RWPE2 (cell line): ENCODE results near the gene ZNF362.

Source experiments
- ATAC-seq: fragments of 200-7000 bp; cut with Tn5 transposase; 3 replicates; pipeline ENCODE4 v1.9.1; 2021; ENCODE audit warnings: low read depth
- DNase-seq: peaks from one replicate; pipeline ENCODE4 v3.0.0-alpha.2; 2020; ENCODE audit warnings: low spot score
- H3K27ac ChIP-seq: fragments of 450-650 bp; 2 replicates; pipeline ENCODE4 v1.5.1; 2017; ENCODE audit warnings: mild to moderate bottlenecking; ENCODE audit not compliant: poor library complexity, severe bottlenecking
- H3K27me3 ChIP-seq: fragments of 250-450 bp; sonication (Bioruptor Pico); 2 replicates; pipeline ENCODE4 v1.5.1; 2021; ENCODE audit warnings: mild to moderate bottlenecking, moderate library complexity; ENCODE audit not compliant: insufficient read depth, poor library complexity, severe bottlenecking
- H3K36me3 ChIP-seq: fragments of 250-450 bp; sonication (Bioruptor Pico); 2 replicates; pipeline ENCODE4 v1.5.1; 2020; ENCODE audit warnings: low read depth, mild to moderate bottlenecking, moderate library complexity
- H3K4me1 ChIP-seq: fragments of 250-450 bp; sonication (Bioruptor Pico); 2 replicates; pipeline ENCODE4 v1.5.1; 2021; ENCODE audit warnings: mild to moderate bottlenecking, moderate library complexity; ENCODE audit not compliant: insufficient read depth, poor library complexity, severe bottlenecking
- H3K4me3 ChIP-seq: fragments of 250-450 bp; sonication (Bioruptor Pico); 2 replicates; pipeline ENCODE4 v1.5.1; 2021; ENCODE audit warnings: mild to moderate bottlenecking, moderate library complexity; ENCODE audit not compliant: severe bottlenecking
- H3K9me3 ChIP-seq: fragments of 250-450 bp; sonication (Bioruptor Pico); 2 replicates; pipeline ENCODE4 v1.5.1; 2021; ENCODE audit warnings: mild to moderate bottlenecking, moderate library complexity; ENCODE audit not compliant: severe bottlenecking
- CTCF ChIP-seq: fragments of 450-650 bp; IDR thresholded peaks from one replicate; pipeline ENCODE4 v1.5.1; 2017; ENCODE audit warnings: mild to moderate bottlenecking, moderate library complexity; ENCODE audit not compliant: poor library complexity, severe bottlenecking

ZNF362 gene

GRCh38 chr1:33346927-33347649, 90.8 kb downstream of the ZNF362 start:
- peaks cover 43% of the 10 kb centered on the region for H3K4me1 ChIP-seq
- no peak for TF ChIP-seq CTCF
- no peaks in the 10 kb centered on the region for H3K27me3 ChIP-seq
- H3K9me3 ChIP-seq = no peaks in the 10 kb centered on the region
- no peak for DNase-seq
- peak; percentile 62 for ATAC-seq
- H3K4me3 ChIP-seq = peak overlapping the region; percentile 97
- H3K27ac ChIP-seq = peak overlapping the region; percentile 99
- H3K36me3 ChIP-seq = peaks cover 65% of the 10 kb centered on the region

GRCh38 chr1:33347650-33347992, 91.3 kb downstream of the ZNF362 start:
- no peaks in the 10 kb centered on the region for H3K27me3 ChIP-seq
- H3K4me3 ChIP-seq = peak overlapping the region; percentile 97
- H3K36me3 ChIP-seq = peaks cover 59% of the 10 kb centered on the region
- no peak for TF ChIP-seq CTCF
- H3K9me3 ChIP-seq = no peaks in the 10 kb centered on the region
- peak overlapping the region; percentile 99 for H3K27ac ChIP-seq
- ATAC-seq = no peak
- H3K4me1 ChIP-seq = peaks cover 38% of the 10 kb centered on the region
- DNase-seq = no peak

GRCh38 chr1:33348194-33348593, 91.9 kb downstream of the ZNF362 start:
- Histone ChIP-seq H3K27me3 (no peaks in the 10 kb centered on the region), H3K36me3 (peaks cover 55% of the 10 kb centered on the region), H3K27ac (peak overlapping the region; percentile 99), H3K4me1 (peaks cover 33% of the 10 kb centered on the region), H3K4me3 (peak overlapping the region; percentile 97), H3K9me3 (no peaks in the 10 kb centered on the region)
- no peak; the same call in 2 of the 3 replicates for ATAC-seq
- DNase-seq = no peak
- no peak for TF ChIP-seq CTCF

- H3K36me3 ChIP-seq = peaks cover 50% of the 10 kb centered on the region
- H3K4me3 ChIP-seq = peak overlapping the region; percentile 97
- no peak; the same call in 2 of the 3 replicates for ATAC-seq
- peaks cover 29% of the 10 kb centered on the region for H3K4me1 ChIP-seq
- TF ChIP-seq CTCF = no peak
- peak overlapping the region; percentile 99 for H3K27ac ChIP-seq
- DNase-seq = no peak
- H3K9me3 ChIP-seq = no peaks in the 10 kb centered on the region
- no peaks in the 10 kb centered on the region for H3K27me3 ChIP-seq
Measured at GRCh38 chr1:33348676-33349080, 92.4 kb downstream of the ZNF362 start.

GRCh38 chr1:33349081-33349759, 92.9 kb downstream of the ZNF362 start:
- ATAC-seq (peak; percentile 2), DNase-seq (no peak)
- TF ChIP-seq CTCF = no peak
- Histone ChIP-seq H3K27me3 (no peaks in the 10 kb centered on the region), H3K4me1 (peaks cover 24% of the 10 kb centered on the region), H3K36me3 (peaks cover 45% of the 10 kb centered on the region), H3K27ac (peak overlapping the region; percentile 99), H3K4me3 (peak overlapping the region; percentile 97), H3K9me3 (no peaks in the 10 kb centered on the region)
